OCI-LY7 (cell line): ENCODE results near the gene EIF4G3. TPM values are rescaled to one million over a fixed set of nuclear protein-coding genes. Genes with fewer than 3 reads are reported as not detected.

Experiments used
- BruUV-seq: library from RNA; stranded (reverse); fragments of 400-500 nt; replicated peaks from 2 replicates; lab custom pipeline; 2021; lab: Mats Ljungman, UMichigan
- CTCF ChIA-PET: fragments of 300-600 bp; sonication (Branson Sonifier 250); formaldehyde crosslinking; loops from one replicate; lab custom pipeline; 2022; ENCODE audit warnings: antibody characterized with exemption; ENCODE audit not compliant: unreplicated experiment; lab: Charles Lee
- POLR2A ChIA-PET: fragments of 300-600 bp; sonication (Branson Sonifier 250); formaldehyde crosslinking; loops from one replicate; lab custom pipeline; 2022; ENCODE audit warnings: antibody characterized with exemption; lab: Charles Lee
- DNase-seq: peaks from one replicate; pipeline ENCODE4 v3.0.0-alpha.2; 2015; ENCODE audit warnings: low spot score
- H2AFZ ChIP-seq: fragments of 200-600 bp; sonication (generic), shearing (Covaris generic); 2 replicates; pipeline ENCODE4 v1.6.1; 2014; ENCODE audit warnings: mild to moderate bottlenecking, antibody characterized with exemption, low read length, moderate library complexity
- H3K27ac ChIP-seq: fragments of 200-600 bp; sonication (generic); 2 replicates; pipeline ENCODE4 v1.5.1; 2014; ENCODE audit warnings: mixed run types, low read depth, mild to moderate bottlenecking, moderate library complexity, low read length, inconsistent platforms; ENCODE audit not compliant: poor library complexity, severe bottlenecking
- H3K36me3 ChIP-seq: fragments of 200-600 bp; sonication (generic); 2 replicates; pipeline ENCODE4 v1.6.1; 2014; ENCODE audit warnings: mild to moderate bottlenecking, antibody characterized with exemption, low read length, moderate library complexity, mixed read lengths; ENCODE audit not compliant: insufficient read depth
- H3K4me1 ChIP-seq: fragments of 200-600 bp; sonication (generic); 2 replicates; pipeline ENCODE4 v1.5.1; 2014; ENCODE audit warnings: mild to moderate bottlenecking, low read length; ENCODE audit not compliant: insufficient read depth, poor library complexity, severe bottlenecking
- H3K4me2 ChIP-seq: fragments of 200-600 bp; sonication (generic); 2 replicates; pipeline ENCODE4 v1.6.1; 2014; ENCODE audit warnings: mild to moderate bottlenecking, low read length
- H3K4me3 ChIP-seq: fragments of 200-600 bp; sonication (generic); 2 replicates; pipeline ENCODE4 v1.5.1; 2014; ENCODE audit warnings: mild to moderate bottlenecking, low read depth, low read length; ENCODE audit not compliant: poor library complexity, severe bottlenecking
- H3K79me2 ChIP-seq: fragments of 200-600 bp; sonication (generic); 2 replicates; pipeline ENCODE4 v1.6.1; 2016; ENCODE audit warnings: low read depth, mild to moderate bottlenecking, low read length, moderate library complexity, mixed read lengths; ENCODE audit not compliant: insufficient read depth
- H3K9me2 ChIP-seq: fragments of 200-600 bp; sonication (generic); 2 replicates; pipeline ENCODE4 v1.6.1; 2016; ENCODE audit warnings: mild to moderate bottlenecking, low read length, mixed read lengths; ENCODE audit not compliant: insufficient read depth
- H3K9me3 ChIP-seq: fragments of 200-600 bp; sonication (generic); 2 replicates; pipeline ENCODE4 v1.6.1; 2014; ENCODE audit warnings: mild to moderate bottlenecking, mixed run types, low read length, mixed read lengths
- H4K20me1 ChIP-seq: fragments of 200-600 bp; sonication (generic); 2 replicates; pipeline ENCODE4 v1.6.1; 2014; ENCODE audit warnings: mild to moderate bottlenecking, antibody characterized with exemption, low read length, moderate library complexity, mixed read lengths; ENCODE audit not compliant: insufficient read depth
- EZH2phosphoT487 ChIP-seq: fragments of 200-600 bp; sonication (generic); IDR thresholded peaks from 2 replicates; pipeline ENCODE4 v1.6.1; 2018; ENCODE audit warnings: low read depth, borderline replicate concordance, mild to moderate bottlenecking, mixed run types, antibody characterized with exemption, low read length, moderate library complexity, mixed read lengths
- intact Hi-C: fragments of 100-400 bp; cut with micrococcal nuclease; formaldehyde crosslinking; loops from one replicate; pipeline ENCODE4 v1.10.0; 2022; ENCODE audit not compliant: unreplicated experiment
- total RNA-seq, 2 experiments: library from RNA; depleted of rRNA in 1 of 2; stranded (reverse); fragments of >200 nt in 1 of 2; shearing (Covaris generic) in 1 of 2; gene quantifications; 2 replicates each; pipeline ENCODE4 v1.2.3, GENCODE V29; 2014 to 2022
- TF ChIP-seq, protein P1 (sequence below): fragments of 200-600 bp; sonication (generic); conservative IDR thresholded peaks from 2 replicates; pipeline ENCODE4 v1.5.1; 2014; ENCODE audit warnings: mild to moderate bottlenecking, antibody characterized with exemption, low read length, moderate library complexity, mixed read lengths

EIF4G3 gene
- total RNA-seq, 2 experiments from 2014 or later: 28.5 to 62.1 TPM

DNA sequence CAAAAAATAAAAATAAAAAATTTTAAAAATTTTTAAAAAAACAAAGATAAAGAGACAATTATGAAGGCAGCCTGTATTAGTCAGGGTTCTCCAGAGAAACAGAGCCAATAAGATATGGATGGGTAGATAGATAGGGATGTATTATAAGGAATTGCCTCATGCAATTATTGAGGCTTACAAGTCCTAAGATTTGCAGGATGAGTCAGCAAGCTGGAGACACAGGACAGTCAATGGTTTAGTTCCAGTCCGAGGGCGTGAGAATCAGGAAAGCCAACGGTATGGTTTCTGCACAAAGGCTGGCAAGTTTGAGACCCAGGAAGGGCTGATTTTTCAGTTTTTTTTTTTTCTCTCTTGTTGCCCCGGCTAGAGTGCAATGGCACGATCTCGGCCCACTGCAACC is 24.1 kb upstream of the EIF4G3 start:
- Histone ChIP-seq H3K36me3 (no peaks in the 10 kb centered on the region), H3K9me2 (no peaks in the 10 kb centered on the region), H4K20me1 (no peaks in the 10 kb centered on the region), H3K4me3 (no peak overlapping the region), H3K79me2 (no peaks in the 10 kb centered on the region), H3K4me1 (no peaks in the 10 kb centered on the region), H3K9me3 (no peaks in the 10 kb centered on the region), H2AFZ (no peak overlapping the region), H3K4me2 (no peak overlapping the region), H3K27ac (no peak overlapping the region)
- no TSS peak for BruUV-seq
- no peak for TF ChIP-seq EZH2phosphoT487
- TF ChIP-seq, protein P1, sequence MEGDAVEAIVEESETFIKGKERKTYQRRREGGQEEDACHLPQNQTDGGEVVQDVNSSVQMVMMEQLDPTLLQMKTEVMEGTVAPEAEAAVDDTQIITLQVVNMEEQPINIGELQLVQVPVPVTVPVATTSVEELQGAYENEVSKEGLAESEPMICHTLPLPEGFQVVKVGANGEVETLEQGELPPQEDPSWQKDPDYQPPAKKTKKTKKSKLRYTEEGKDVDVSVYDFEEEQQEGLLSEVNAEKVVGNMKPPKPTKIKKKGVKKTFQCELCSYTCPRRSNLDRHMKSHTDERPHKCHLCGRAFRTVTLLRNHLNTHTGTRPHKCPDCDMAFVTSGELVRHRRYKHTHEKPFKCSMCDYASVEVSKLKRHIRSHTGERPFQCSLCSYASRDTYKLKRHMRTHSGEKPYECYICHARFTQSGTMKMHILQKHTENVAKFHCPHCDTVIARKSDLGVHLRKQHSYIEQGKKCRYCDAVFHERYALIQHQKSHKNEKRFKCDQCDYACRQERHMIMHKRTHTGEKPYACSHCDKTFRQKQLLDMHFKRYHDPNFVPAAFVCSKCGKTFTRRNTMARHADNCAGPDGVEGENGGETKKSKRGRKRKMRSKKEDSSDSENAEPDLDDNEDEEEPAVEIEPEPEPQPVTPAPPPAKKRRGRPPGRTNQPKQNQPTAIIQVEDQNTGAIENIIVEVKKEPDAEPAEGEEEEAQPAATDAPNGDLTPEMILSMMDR: no peak
- POLR2A ChIA-PET: no interaction called here
- intact Hi-C loops: no loop called here
- CTCF ChIA-PET: no interaction called here
- no peak for DNase-seq

DNA sequence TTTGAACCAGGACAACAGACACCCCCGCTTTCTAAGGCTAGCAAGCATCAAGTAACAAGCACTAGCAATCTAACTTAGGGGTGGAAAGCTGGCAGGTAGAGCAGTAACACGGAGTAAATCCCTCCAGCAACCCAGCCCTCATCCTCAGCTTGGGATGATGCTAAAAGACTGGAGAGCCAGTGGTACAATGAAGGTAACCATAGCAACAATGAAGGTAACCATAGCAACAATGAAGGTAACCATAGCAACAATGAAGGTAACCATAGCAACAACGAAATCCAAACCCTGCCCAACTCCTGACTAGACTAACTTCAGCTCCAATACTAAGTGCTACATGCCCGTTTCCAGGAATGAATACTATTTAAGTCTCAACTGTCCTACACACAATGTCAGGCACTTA is 22.2 kb upstream of the EIF4G3 start:
- H2AFZ ChIP-seq: no peak overlapping the region
- no peaks in the 10 kb centered on the region for H4K20me1 ChIP-seq
- POLR2A ChIA-PET: interaction anchor here (0.6 kb wide), 1 partner anchor 46 kb away, joined by 3 read pairs; no protein-coding TSS in a partner anchor
- DNase-seq: no peak
- TF ChIP-seq, protein P1: no peak
- TF ChIP-seq EZH2phosphoT487: no peak
- no peak overlapping the region for H3K4me3 ChIP-seq
- H3K4me2 ChIP-seq: no peak overlapping the region
- H3K4me1 ChIP-seq: no peaks in the 10 kb centered on the region
- no peak overlapping the region for H3K27ac ChIP-seq
- H3K36me3 ChIP-seq: no peaks in the 10 kb centered on the region
- no peaks in the 10 kb centered on the region for H3K9me3 ChIP-seq
- no peaks in the 10 kb centered on the region for H3K79me2 ChIP-seq
- intact Hi-C loops: loop anchor here (10.0 kb wide), 1 partner anchor 414 kb away; the partner anchor contains the start of gene HP1BP3
- no TSS peak for BruUV-seq
- no peaks in the 10 kb centered on the region for H3K9me2 ChIP-seq
- CTCF ChIA-PET: no interaction called here

DNA sequence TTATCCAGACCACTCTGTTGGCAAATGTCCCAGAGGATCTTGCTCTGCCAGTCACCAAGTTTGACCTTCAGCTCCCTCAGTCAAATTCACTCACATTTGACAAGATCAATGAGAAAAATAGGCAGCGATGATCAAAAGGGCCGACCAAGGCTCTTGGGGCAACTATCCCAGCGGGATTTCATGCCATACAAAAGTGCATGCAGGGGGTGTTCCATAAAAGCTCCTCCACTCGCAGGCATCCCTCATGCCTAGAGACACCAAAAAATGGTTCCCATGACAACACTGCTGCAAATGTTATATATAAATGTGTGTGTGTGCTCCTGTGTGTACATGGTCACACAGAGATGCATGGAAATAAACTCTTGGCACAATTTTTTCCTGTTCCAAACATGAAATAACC is 16.2 kb upstream of the EIF4G3 start:
- CTCF ChIA-PET: no interaction called here
- intact Hi-C loops: loop anchor here (10.0 kb wide), 1 partner anchor 408 kb away; the partner anchor contains the start of gene HP1BP3

More for the DNA sequence above, 16.2 kb upstream of the EIF4G3 start:
- no peak for DNase-seq
- H3K36me3 ChIP-seq: no peaks in the 10 kb centered on the region
- no peak overlapping the region for H3K27ac ChIP-seq
- H4K20me1 ChIP-seq: no peaks in the 10 kb centered on the region
- H2AFZ ChIP-seq: no peak overlapping the region
- no peaks in the 10 kb centered on the region for H3K9me2 ChIP-seq
- H3K4me3 ChIP-seq: no peak overlapping the region
- POLR2A ChIA-PET: interaction anchor here (0.7 to 0.8 kb wide), 2 partner anchors 11 to 60 kb away, joined by 3 read pairs; no protein-coding TSS in a partner anchor
- H3K4me1 ChIP-seq: no peaks in the 10 kb centered on the region
- no TSS peak for BruUV-seq
- H3K9me3 ChIP-seq: no peaks in the 10 kb centered on the region
- H3K4me2 ChIP-seq: no peak overlapping the region
- no peaks in the 10 kb centered on the region for H3K79me2 ChIP-seq
- TF ChIP-seq, protein P1: no peak
- TF ChIP-seq EZH2phosphoT487: no peak
